ENCODE results near the gene IDI1. TPM values are rescaled to one million over a fixed set of nuclear protein-coding genes. Genes with fewer than 3 reads are reported as not detected.

Gene IDI1
- polyA plus RNA-seq, 4 donors, result 37.8 to 79.5 (median 58.1) TPM

GRCh38 chr10:1057106-1057657, 8.3 kb upstream of the IDI1 start:
- peak in 1 of 2 donors; percentile 20 for DNase-seq
- H3K36me3 ChIP-seq (ENCODE audit: control insufficient read depth in 3 of 3, insufficient read depth in 2 of 3, low read depth in 1 of 3, low read length in 3 of 3), result peaks cover 0 to 8% (median 0%) of the 10 kb centered on the region in 3 donors
- peaks cover 3 to 11% (median 7%) of the 10 kb centered on the region in 3 donors for H3K4me1 ChIP-seq (ENCODE audit: control insufficient read depth in 3 of 3, insufficient read depth in 2 of 3, low read depth in 1 of 3, low read length in 2 of 3)
- FAIRE-seq, result no peak
- H3K27ac ChIP-seq (ENCODE audit: low read depth in 1 of 3, low read length in 2 of 3), result peak overlapping the region; percentile 91 to 100 (median 93)
- 1% methylated on average over 19 to 26 of the region's 26 CpGs for WGBS, 3 donors
- no peaks in the 10 kb centered on the region for H3K9me3 ChIP-seq (ENCODE audit: control insufficient read depth in 2 of 2, insufficient read depth in 1 of 2, low read depth in 1 of 2, low read length in 1 of 2)
- H3K27me3 ChIP-seq (ENCODE audit: control insufficient read depth in 3 of 3, insufficient read depth in 3 of 3, low read length in 3 of 3), result no peaks in the 10 kb centered on the region
- H3K4me3 ChIP-seq (ENCODE audit: low read depth in 1 of 3, low read length in 3 of 3), result peak overlapping the region; percentile 70 to 95 (median 85)

- DNase-seq, result peak; percentile 80 to 94
- Histone ChIP-seq H3K4me3 (ENCODE audit: low read depth in 1 of 3, low read length in 3 of 3) (peak within 1 kb of the TSS; percentile 70 to 95 (median 85)), H3K36me3 (ENCODE audit: control insufficient read depth in 3 of 3, insufficient read depth in 2 of 3, low read depth in 1 of 3, low read length in 3 of 3) (peaks cover 0 to 12% (median 0%) of the 10 kb centered on the region in 3 donors), H3K27ac (ENCODE audit: low read depth in 1 of 3, low read length in 2 of 3) (peak within 1 kb of the TSS; percentile 91 to 100 (median 93)), H3K9me3 (ENCODE audit: control insufficient read depth in 2 of 2, insufficient read depth in 1 of 2, low read depth in 1 of 2, low read length in 1 of 2) (no peaks in the 10 kb centered on the region), H3K27me3 (ENCODE audit: control insufficient read depth in 3 of 3, insufficient read depth in 3 of 3, low read length in 3 of 3) (no peaks in the 10 kb centered on the region), H3K4me1 (ENCODE audit: control insufficient read depth in 3 of 3, insufficient read depth in 2 of 3, low read depth in 1 of 3, low read length in 2 of 3) (peaks cover 5 to 11% (median 7%) of the 10 kb centered on the region in 3 donors)
- WGBS, 3 donors, result 0 to 1% (median 1%) methylated on average over 72 to 87 of the region's 87 CpGs
- FAIRE-seq, result no peak
Measured at GRCh38 chr10:1056326-1057105, 7.6 kb upstream of the IDI1 start, which contains the start of gene WDR37. WDR37 (plus strand) TSS chr10:1056385; CDS start chr10:1072156, 15,771 bp downstream.

- FAIRE-seq, result no peak
- H3K27me3 ChIP-seq (ENCODE audit: control insufficient read depth in 3 of 3, insufficient read depth in 3 of 3, low read length in 3 of 3), result no peaks in the 10 kb centered on the region
- DNase-seq, result no peak
- no peak overlapping the region for H3K4me3 ChIP-seq (ENCODE audit: low read depth in 1 of 3, low read length in 3 of 3)
- 61 to 65% (median 63%) methylated on average over 6 of the region's 6 CpGs for WGBS, 3 donors
- H3K4me1 ChIP-seq (ENCODE audit: control insufficient read depth in 3 of 3, insufficient read depth in 2 of 3, low read depth in 1 of 3, low read length in 2 of 3), result peaks cover 6 to 11% (median 7%) of the 10 kb centered on the region in 3 donors
- H3K27ac ChIP-seq (ENCODE audit: low read depth in 1 of 3, low read length in 2 of 3), result no peak overlapping the region
- no peaks in the 10 kb centered on the region for H3K9me3 ChIP-seq (ENCODE audit: control insufficient read depth in 2 of 2, insufficient read depth in 1 of 2, low read depth in 1 of 2, low read length in 1 of 2)
- H3K36me3 ChIP-seq (ENCODE audit: control insufficient read depth in 3 of 3, insufficient read depth in 2 of 3, low read depth in 1 of 3, low read length in 3 of 3), result peaks cover 0 to 15% (median 0%) of the 10 kb centered on the region in 3 donors
Measured at GRCh38 chr10:1054684-1055083, 5.8 kb upstream of the IDI1 start.

GRCh38 chr10:1050554-1050953, 1.6 kb upstream of the IDI1 start:
- DNase-seq (peak; percentile 68 to 79), FAIRE-seq (no peak)
- Histone ChIP-seq H3K36me3 (ENCODE audit: control insufficient read depth in 3 of 3, insufficient read depth in 2 of 3, low read depth in 1 of 3, low read length in 3 of 3) (peaks cover 0 to 15% (median 0%) of the 10 kb centered on the region in 3 donors), H3K27ac (ENCODE audit: low read depth in 1 of 3, low read length in 2 of 3) (peak overlapping the region in 2 of 3 donors; percentile 43 to 100), H3K27me3 (ENCODE audit: control insufficient read depth in 3 of 3, insufficient read depth in 3 of 3, low read length in 3 of 3) (no peaks in the 10 kb centered on the region), H3K9me3 (ENCODE audit: control insufficient read depth in 2 of 2, insufficient read depth in 1 of 2, low read depth in 1 of 2, low read length in 1 of 2) (no peaks in the 10 kb centered on the region), H3K4me1 (ENCODE audit: control insufficient read depth in 3 of 3, insufficient read depth in 2 of 3, low read depth in 1 of 3, low read length in 2 of 3) (peaks cover 2 to 11% (median 6%) of the 10 kb centered on the region in 3 donors), H3K4me3 (ENCODE audit: low read depth in 1 of 3, low read length in 3 of 3) (no peak overlapping the region)
- 7 to 46% (median 28%) methylated on average over 4 of the region's 4 CpGs for WGBS, 3 donors

GRCh38 chr10:1050145-1050544, 1.2 kb upstream of the IDI1 start:
- H3K9me3 ChIP-seq (ENCODE audit: control insufficient read depth in 2 of 2, insufficient read depth in 1 of 2, low read depth in 1 of 2, low read length in 1 of 2), result no peaks in the 10 kb centered on the region
- H3K4me3 ChIP-seq (ENCODE audit: low read depth in 1 of 3, low read length in 3 of 3), result peak overlapping the region; percentile 68 to 91 (median 85)
- peaks cover 0 to 15% (median 0%) of the 10 kb centered on the region in 3 donors for H3K36me3 ChIP-seq (ENCODE audit: control insufficient read depth in 3 of 3, insufficient read depth in 2 of 3, low read depth in 1 of 3, low read length in 3 of 3)
- H3K4me1 ChIP-seq (ENCODE audit: control insufficient read depth in 3 of 3, insufficient read depth in 2 of 3, low read depth in 1 of 3, low read length in 2 of 3), result peaks cover 2 to 8% (median 6%) of the 10 kb centered on the region in 3 donors
- H3K27me3 ChIP-seq (ENCODE audit: control insufficient read depth in 3 of 3, insufficient read depth in 3 of 3, low read length in 3 of 3), result no peaks in the 10 kb centered on the region
- 7 to 26% (median 14%) methylated on average over 5 of the region's 5 CpGs for WGBS, 3 donors
- no peak for FAIRE-seq
- DNase-seq, result peak; percentile 56 to 58
- H3K27ac ChIP-seq (ENCODE audit: low read depth in 1 of 3, low read length in 2 of 3), result peak overlapping the region; percentile 81 to 100 (median 100)

- Histone ChIP-seq H3K9me3 (ENCODE audit: control insufficient read depth in 2 of 2, insufficient read depth in 1 of 2, low read depth in 1 of 2, low read length in 1 of 2) (no peaks in the 10 kb centered on the region), H3K36me3 (ENCODE audit: control insufficient read depth in 3 of 3, insufficient read depth in 2 of 3, low read depth in 1 of 3, low read length in 3 of 3) (peaks cover 0 to 15% (median 0%) of the 10 kb centered on the region in 3 donors), H3K27me3 (ENCODE audit: control insufficient read depth in 3 of 3, insufficient read depth in 3 of 3, low read length in 3 of 3) (no peaks in the 10 kb centered on the region), H3K4me3 (ENCODE audit: low read depth in 1 of 3, low read length in 3 of 3) (peak overlapping the region; percentile 68 to 91 (median 85)), H3K27ac (ENCODE audit: low read depth in 1 of 3, low read length in 2 of 3) (peak overlapping the region; percentile 91 to 100 (median 100)), H3K4me1 (ENCODE audit: control insufficient read depth in 3 of 3, insufficient read depth in 2 of 3, low read depth in 1 of 3, low read length in 2 of 3) (peaks cover 3% of the 10 kb centered on the region in 3 donors)
- FAIRE-seq (no peak), DNase-seq (no peak)
- 0 to 1% (median 1%) methylated on average over 31 to 34 of the region's 34 CpGs for WGBS, 3 donors
Measured at GRCh38 chr10:1049425-1049958, 573 bp upstream of the IDI1 start.

GRCh38 chr10:1048349-1048731, 579 bp downstream of the IDI1 start:
- Histone ChIP-seq H3K36me3 (ENCODE audit: control insufficient read depth in 3 of 3, insufficient read depth in 2 of 3, low read depth in 1 of 3, low read length in 3 of 3) (peaks cover 0 to 14% (median 0%) of the 10 kb centered on the region in 3 donors), H3K4me1 (ENCODE audit: control insufficient read depth in 3 of 3, insufficient read depth in 2 of 3, low read depth in 1 of 3, low read length in 2 of 3) (peaks cover 0 to 7% (median 0%) of the 10 kb centered on the region in 3 donors), H3K9me3 (ENCODE audit: control insufficient read depth in 2 of 2, insufficient read depth in 1 of 2, low read depth in 1 of 2, low read length in 1 of 2) (no peaks in the 10 kb centered on the region), H3K27ac (ENCODE audit: low read depth in 1 of 3, low read length in 2 of 3) (peak overlapping the region; percentile 91 to 100 (median 100)), H3K27me3 (ENCODE audit: control insufficient read depth in 3 of 3, insufficient read depth in 3 of 3, low read length in 3 of 3) (no peaks in the 10 kb centered on the region), H3K4me3 (ENCODE audit: low read depth in 1 of 3, low read length in 3 of 3) (peak overlapping the region; percentile 68 to 91 (median 85))
- FAIRE-seq (no peak), DNase-seq (peak; percentile 37 to 80)
- 0 to 1% (median 0%) methylated on average over 35 to 37 of the region's 37 CpGs for WGBS, 3 donors

- WGBS, 3 donors, result 1 to 3% (median 2%) methylated on average over 15 of the region's 15 CpGs
- H3K27ac ChIP-seq (ENCODE audit: low read depth in 1 of 3, low read length in 2 of 3), result peak overlapping the region; percentile 91 to 100 (median 100)
- H3K9me3 ChIP-seq (ENCODE audit: control insufficient read depth in 2 of 2, insufficient read depth in 1 of 2, low read depth in 1 of 2, low read length in 1 of 2), result no peaks in the 10 kb centered on the region
- peak overlapping the region; percentile 68 to 91 (median 85) for H3K4me3 ChIP-seq (ENCODE audit: low read depth in 1 of 3, low read length in 3 of 3)
- no peak for FAIRE-seq
- peak in 1 of 2 donors; percentile 49 for DNase-seq
- no peaks in the 10 kb centered on the region for H3K27me3 ChIP-seq (ENCODE audit: control insufficient read depth in 3 of 3, insufficient read depth in 3 of 3, low read length in 3 of 3)
- H3K36me3 ChIP-seq (ENCODE audit: control insufficient read depth in 3 of 3, insufficient read depth in 2 of 3, low read depth in 1 of 3, low read length in 3 of 3), result peaks cover 0 to 12% (median 0%) of the 10 kb centered on the region in 3 donors
- peaks cover 0 to 7% (median 0%) of the 10 kb centered on the region in 3 donors for H3K4me1 ChIP-seq (ENCODE audit: control insufficient read depth in 3 of 3, insufficient read depth in 2 of 3, low read depth in 1 of 3, low read length in 2 of 3)
Measured at GRCh38 chr10:1047937-1048336, 982 bp downstream of the IDI1 start.
